ENCODE data around the gene CPO.

DNA sequence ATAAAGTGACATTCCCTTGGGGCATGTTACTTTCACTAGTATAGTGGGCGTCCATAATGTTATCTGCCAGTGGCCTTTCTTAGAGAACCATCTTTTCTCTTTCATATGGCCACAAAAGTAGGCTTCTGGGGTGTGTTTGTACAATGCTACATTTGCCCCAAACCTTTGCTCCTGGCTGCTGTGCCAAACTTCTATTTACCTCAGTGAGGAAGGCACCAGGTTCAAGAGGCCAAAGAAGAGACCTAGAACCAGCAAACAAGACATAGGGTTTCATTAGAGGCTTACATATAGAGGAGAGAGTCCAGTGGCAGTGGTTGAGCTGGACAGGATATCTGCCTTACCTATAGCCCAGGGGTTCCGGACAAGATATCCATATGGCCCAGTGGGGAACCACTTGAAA lies 48.5 kb downstream of the CPO start:
- no peak for TF ChIP-seq EZH2 (IDR thresholded peaks at IDR 0.05; ENCODE audit: borderline replicate concordance, low read length)
- TF ChIP-seq, protein P1, sequence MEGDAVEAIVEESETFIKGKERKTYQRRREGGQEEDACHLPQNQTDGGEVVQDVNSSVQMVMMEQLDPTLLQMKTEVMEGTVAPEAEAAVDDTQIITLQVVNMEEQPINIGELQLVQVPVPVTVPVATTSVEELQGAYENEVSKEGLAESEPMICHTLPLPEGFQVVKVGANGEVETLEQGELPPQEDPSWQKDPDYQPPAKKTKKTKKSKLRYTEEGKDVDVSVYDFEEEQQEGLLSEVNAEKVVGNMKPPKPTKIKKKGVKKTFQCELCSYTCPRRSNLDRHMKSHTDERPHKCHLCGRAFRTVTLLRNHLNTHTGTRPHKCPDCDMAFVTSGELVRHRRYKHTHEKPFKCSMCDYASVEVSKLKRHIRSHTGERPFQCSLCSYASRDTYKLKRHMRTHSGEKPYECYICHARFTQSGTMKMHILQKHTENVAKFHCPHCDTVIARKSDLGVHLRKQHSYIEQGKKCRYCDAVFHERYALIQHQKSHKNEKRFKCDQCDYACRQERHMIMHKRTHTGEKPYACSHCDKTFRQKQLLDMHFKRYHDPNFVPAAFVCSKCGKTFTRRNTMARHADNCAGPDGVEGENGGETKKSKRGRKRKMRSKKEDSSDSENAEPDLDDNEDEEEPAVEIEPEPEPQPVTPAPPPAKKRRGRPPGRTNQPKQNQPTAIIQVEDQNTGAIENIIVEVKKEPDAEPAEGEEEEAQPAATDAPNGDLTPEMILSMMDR (IDR thresholded peaks at IDR 0.05; ENCODE audit: low read length), result no peak
